Mucosa of descending colon (tissue), 3 donors: Measurements from ENCODE around the gene HECTD4. TPM values are rescaled to one million over a fixed set of nuclear protein-coding genes. Genes with fewer than 3 reads are reported as not detected.

Experiments used
- ATAC-seq: fragments of 200-7000 bp; cut with Tn5 transposase; one replicate; pipeline ENCODE4 v1.9.1; 2020; ENCODE audit warnings: mild to moderate bottlenecking, moderate library complexity
- DNase-seq, 3 donors: peaks; one replicate each; pipeline ENCODE4 v3.0.0-alpha.2; 2020
- H3K36me3 ChIP-seq: fragments of 200-600 bp; one replicate; pipeline ENCODE4 v1.8.0; 2021; ENCODE audit warnings: low read depth, mild to moderate bottlenecking
- H3K4me1 ChIP-seq: fragments of 200-600 bp; one replicate; pipeline ENCODE4 v1.8.0; 2021; ENCODE audit warnings: low read depth, mild to moderate bottlenecking
- H3K4me3 ChIP-seq: fragments of 200-600 bp; one replicate; pipeline ENCODE4 v1.8.0; 2021; ENCODE audit warnings: mild to moderate bottlenecking
- H3K9me3 ChIP-seq: fragments of 200-600 bp; one replicate; pipeline ENCODE4 v1.8.0; 2021; ENCODE audit warnings: mild to moderate bottlenecking
- CTCF ChIP-seq: fragments of 200-600 bp; IDR thresholded peaks from one replicate; pipeline ENCODE4 v1.8.0; 2022; ENCODE audit warnings: antibody characterized with exemption, mild to moderate bottlenecking
- intact Hi-C, 2 donors: fragments of 100-400 bp; cut with DNase I in 1 of 2; cut with micrococcal nuclease in 1 of 2; formaldehyde crosslinking; loops; one replicate each; pipeline versions ENCODE4 v1.11.0 to v1.11.1; 2022; cut with DNase I, micrococcal nuclease
- total RNA-seq, 3 donors: library from RNA; stranded (reverse); fragmentation: NEBNext Ultra II Directional in 2 of 3; extraction: Animal tissue kit (Norgen Biotek cat#: 25700) in 2 of 3; gene quantifications; one replicate each; pipeline versions ENCODE4 v1.2.1 to v1.2.4, GENCODE V29; 2021 to 2023
- donor health status: DM: no; HTN: no; CAD: no; lungs with moderate emphysema.
- donor health status: DM: no; HTN: no; CAD: no.
- donor health status: DM: no; HTN: yes; CAD: no.

Gene HECTD4
- total RNA-seq, 3 donors from 2014 or later: 57.0 to 75.5 (median 59.7) TPM

GRCh38 chr12:112126911-112127310, 255.3 kb downstream of the HECTD4 start:
- TF ChIP-seq CTCF: no peak
- Histone ChIP-seq H3K4me1 (peaks cover 36% of the 10 kb centered on the region), H3K9me3 (no peaks in the 10 kb centered on the region), H3K4me3 (no peak overlapping the region), H3K36me3 (no peaks in the 10 kb centered on the region)
- no peak for ATAC-seq
- intact Hi-C loops: no loop called here
- DNase-seq: no peak

GRCh38 chr12:112126000-112126438, 256.2 kb downstream of the HECTD4 start:
- no peak for DNase-seq
- no peaks in the 10 kb centered on the region for H3K9me3 ChIP-seq
- peaks cover 31% of the 10 kb centered on the region for H3K4me1 ChIP-seq
- no peak for TF ChIP-seq CTCF
- peak overlapping the region; percentile 78 for H3K4me3 ChIP-seq
- H3K36me3 ChIP-seq: no peaks in the 10 kb centered on the region
- ATAC-seq: peak; percentile 0
- intact Hi-C loops: no loop called here

GRCh38 chr12:112125250-112125999, 256.8 kb downstream of the HECTD4 start, which contains the start of gene TRAFD1:
TSS of gene TRAFD1 (plus strand) at chr12:112125560. CDS start at chr12:112130523, 4,963 bp downstream.
- Histone ChIP-seq H3K4me1 (peaks cover 25% of the 10 kb centered on the region), H3K36me3 (no peaks in the 10 kb centered on the region), H3K4me3 (peak within 1 kb of the TSS; percentile 78), H3K9me3 (no peaks in the 10 kb centered on the region)
- DNase-seq (peak; percentile 98 to 99 (median 98)), ATAC-seq (peak; percentile 99)
- intact Hi-C loops: no loop called here
- TF ChIP-seq CTCF: no peak

GRCh38 chr12:112124918-112125249, 257.3 kb downstream of the HECTD4 start:
- intact Hi-C loops: no loop called here
- Histone ChIP-seq H3K4me3 (peak overlapping the region; percentile 78), H3K36me3 (no peaks in the 10 kb centered on the region), H3K4me1 (peaks cover 20% of the 10 kb centered on the region), H3K9me3 (no peaks in the 10 kb centered on the region)
- no peak for TF ChIP-seq CTCF
- DNase-seq: no peak
- no peak for ATAC-seq

- no peak for TF ChIP-seq CTCF
- intact Hi-C loops: no loop called here
- Histone ChIP-seq H3K9me3 (no peaks in the 10 kb centered on the region), H3K36me3 (no peaks in the 10 kb centered on the region), H3K4me1 (peaks cover 15% of the 10 kb centered on the region), H3K4me3 (no peak overlapping the region)
- DNase-seq (no peak), ATAC-seq (no peak)
Measured at GRCh38 chr12:112122823-112123690, 259.2 kb downstream of the HECTD4 start.
